GM21528 (cell line): Measurements from ENCODE around the gene CAPZA3.
"Not testable (repeated sequence)": the region's sequence is repeated elsewhere in the genome, so short reads cannot be mapped to it uniquely, and the experiment has no call there.

ENCODE experiments used
- ATAC-seq: cut with Tn5 transposase; IDR thresholded peaks from one replicate; pipeline ENCODE4 v1.9.1; 2021; ENCODE audit warnings: mild to moderate bottlenecking, moderate library complexity; ENCODE audit not compliant: unreplicated experiment, low FRiP score

Gene CAPZA3

DNA sequence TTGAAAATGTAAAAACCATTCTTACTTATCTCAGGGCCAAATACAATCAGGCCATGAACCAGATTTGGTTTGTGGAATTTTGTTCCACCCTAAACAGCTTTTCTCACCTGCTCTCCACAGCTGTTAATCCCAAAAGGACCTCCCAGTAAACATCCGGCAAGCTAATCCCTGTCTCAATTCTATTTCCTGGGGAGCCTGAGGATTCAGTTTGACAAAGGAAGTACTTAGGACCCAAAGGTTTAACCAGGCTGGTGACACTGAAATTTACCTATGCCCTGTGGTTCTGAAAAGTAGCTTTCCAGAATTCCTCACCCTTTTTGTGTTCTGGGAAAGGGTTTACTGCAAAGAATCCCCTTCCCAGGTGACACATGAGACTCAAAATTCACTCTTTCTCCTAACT is 15.0 kb downstream of the CAPZA3 start:
- ATAC-seq: no peak

DNA sequence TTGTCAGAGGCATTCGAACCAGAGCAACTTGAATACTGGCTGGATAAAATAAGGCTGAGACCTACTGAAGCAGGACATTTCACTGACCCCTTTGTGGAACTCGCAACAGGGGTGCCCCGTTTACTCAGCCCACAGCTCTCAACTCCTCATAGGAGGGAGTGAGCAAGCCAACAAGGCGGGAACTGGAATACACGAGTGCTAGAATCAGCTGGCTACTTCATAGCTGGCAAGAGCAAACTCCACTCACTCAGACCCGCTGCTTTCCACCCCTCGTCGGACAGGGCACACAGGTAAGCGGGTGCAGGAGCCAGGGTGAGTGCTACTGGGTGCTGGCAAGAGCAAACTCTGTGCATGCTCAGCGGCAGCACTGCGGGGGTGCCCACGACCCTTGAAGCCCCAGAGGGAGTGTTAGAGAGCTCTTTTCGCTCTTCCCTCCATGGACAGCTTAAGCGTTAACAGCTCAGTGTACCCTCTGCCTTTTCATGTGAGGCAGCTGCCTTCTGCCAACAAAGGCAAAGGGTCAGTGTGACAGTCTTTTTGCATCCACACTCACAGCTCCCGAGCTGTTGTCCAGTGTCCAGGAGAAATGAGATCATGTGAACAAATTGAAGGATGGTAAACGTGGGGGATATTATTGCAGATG is 15.7 kb downstream of the CAPZA3 start:
- ATAC-seq: no peak

GRCh38 chr12:18754124-18754707 is 16.3 kb downstream of the CAPZA3 start:
- no peak for ATAC-seq

GRCh38 chr12:18755341-18755740 is 17.4 kb downstream of the CAPZA3 start:
- ATAC-seq: no peak

DNA sequence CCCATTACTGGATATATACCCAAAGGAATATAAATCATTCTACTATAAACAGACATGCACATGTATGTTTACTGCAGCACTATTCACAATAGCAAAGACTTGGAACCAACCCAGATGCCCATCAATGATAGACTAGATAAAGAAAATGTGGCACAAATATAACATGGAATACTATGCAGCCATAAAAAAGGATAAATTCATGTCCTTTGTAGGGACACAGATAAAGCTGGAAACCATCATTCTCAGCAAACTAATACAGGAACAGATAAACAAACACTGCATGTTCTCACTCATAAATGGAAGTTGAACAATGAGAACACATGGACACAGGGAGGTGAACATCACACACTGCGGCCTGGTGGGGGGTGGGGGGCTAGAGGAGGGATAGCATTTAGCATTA is 28.6 kb downstream of the CAPZA3 start:
- ATAC-seq: not testable (repeated sequence)

DNA sequence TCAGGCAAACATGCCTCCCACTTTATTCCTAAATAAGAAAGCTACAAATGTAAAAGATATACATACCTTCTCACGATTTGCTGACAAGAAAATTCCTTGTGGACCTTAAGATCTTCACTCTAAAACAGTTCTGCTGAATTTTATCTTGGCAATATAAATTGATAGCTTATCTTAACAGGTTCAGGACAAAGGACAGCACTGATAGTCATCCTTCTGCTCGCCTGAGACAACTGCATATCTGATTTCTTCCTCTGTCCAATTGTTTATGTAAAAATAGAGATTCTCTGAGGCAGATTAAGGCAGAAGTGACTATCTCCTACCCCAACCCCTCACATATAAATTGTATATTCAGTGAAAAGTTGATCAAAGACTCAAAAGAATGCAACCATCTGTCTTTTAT is 44.9 kb downstream of the CAPZA3 start:
- ATAC-seq: no peak

DNA sequence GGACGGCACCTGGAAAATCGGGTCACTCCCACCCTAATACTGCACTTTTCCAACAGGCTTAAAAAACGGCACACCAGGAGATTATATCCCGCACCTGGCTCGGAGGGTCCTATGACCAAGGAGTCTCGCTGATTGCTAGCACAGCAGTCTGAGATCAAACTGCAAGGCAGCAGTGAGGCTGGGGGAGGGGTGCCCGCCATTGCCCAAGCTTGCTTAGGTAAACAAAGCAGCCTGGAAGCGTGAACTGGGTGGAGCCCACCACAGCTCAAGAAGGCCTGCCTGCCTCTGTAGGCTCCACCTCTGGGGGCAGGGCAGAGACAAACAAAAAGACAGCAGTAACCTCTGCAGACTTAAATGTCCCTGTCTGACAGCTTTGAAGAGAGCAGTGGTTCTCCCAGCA is 47.5 kb downstream of the CAPZA3 start:
- ATAC-seq: not testable (repeated sequence)
